ENCODE results near the gene LRRC71. TPM values are rescaled to one million over a fixed set of nuclear protein-coding genes. Genes with fewer than 3 reads are reported as not detected.

The LRRC71 gene
- 1 to 10 TPM in 1 of 4 donors, not detected in 3; 1.2 TPM for total RNA-seq

GRCh38 chr1:156920233-156921052, at the start of gene LRRC71:
LRRC71 (plus strand) TSS chr1:156920632; CDS start chr1:156920804, 172 bp downstream.
- Histone ChIP-seq H3K27ac (no peak within 1 kb of the TSS), H3K9me3 (no peaks in the 10 kb centered on the region), H3K27me3 (peaks cover 70% of the 10 kb centered on the region), H3K36me3 (no peaks in the 10 kb centered on the region), H3K4me1 (peaks cover 6 to 22% (median 20%) of the 10 kb centered on the region in 4 donors), H3K4me3 (peak within 1 kb of the TSS in 1 of 4 donors; percentile 29)
- DNase-seq = peak; percentile 79
- in situ Hi-C loops (cut with MboI; ENCODE audit: low pct_ligation_motif_present in 1 of 4, low pct_unique_long_range_greater_than_20kb in 1 of 4, low sequenced_read_pairs in 3 of 4) (no loop called here), intact Hi-C loops (cut with DNase I; ENCODE audit: low total_unique reads) (no loop called here)
- TF ChIP-seq CTCF (IDR thresholded peaks at IDR 0.05) (peak; percentile 64 to 86 (median 82)), EP300 (IDR thresholded peaks at IDR 0.05; ENCODE audit: low read depth) (no peak), POLR2AphosphoS5 (IDR thresholded peaks at IDR 0.05) (peak in 1 of 3 donors; percentile 14), POLR2A (IDR thresholded peaks at IDR 0.05) (no peak)
- 13% methylated on average over 71 of the region's 71 CpGs; no CpG with 5 or more reads in 1 of the 2 donors for WGBS, 2 donors (ENCODE audit: low coverage in 1 of 2)

GRCh38 chr1:156873659-156874058, 46.8 kb upstream of the LRRC71 start:
- Histone ChIP-seq H3K4me3 (no peak overlapping the region), H3K27me3 (peaks cover 16% of the 10 kb centered on the region), H3K9me3 (no peaks in the 10 kb centered on the region), H3K4me1 (no peaks in the 10 kb centered on the region), H3K36me3 (no peaks in the 10 kb centered on the region), H3K27ac (no peak overlapping the region)
- WGBS, 2 donors (ENCODE audit: low coverage in 1 of 2) = 95% methylated on average over 18 of the region's 18 CpGs; no CpG with 5 or more reads in 1 of the 2 donors
- TF ChIP-seq POLR2AphosphoS5 (IDR thresholded peaks at IDR 0.05) = no peak
- TF ChIP-seq POLR2A (IDR thresholded peaks at IDR 0.05) = no peak
- no peak for TF ChIP-seq EP300 (IDR thresholded peaks at IDR 0.05; ENCODE audit: low read depth)
- in situ Hi-C loops (cut with MboI; ENCODE audit: low pct_ligation_motif_present in 1 of 4, low pct_unique_long_range_greater_than_20kb in 1 of 4, low sequenced_read_pairs in 3 of 4) = loop anchor here in 2 of 4 donors (25.0 kb wide), 1 partner anchor 186 kb away; the partner anchor contains the start of gene NES (in 2 of the 2)
- no peak for DNase-seq
- intact Hi-C loops (cut with DNase I; ENCODE audit: low total_unique reads) = no loop called here

- no peaks in the 10 kb centered on the region for H3K36me3 ChIP-seq
- no peak overlapping the region for H3K4me3 ChIP-seq
- intact Hi-C loops (cut with DNase I; ENCODE audit: low total_unique reads) (no loop called here), in situ Hi-C loops (cut with MboI; ENCODE audit: low pct_ligation_motif_present in 1 of 4, low pct_unique_long_range_greater_than_20kb in 1 of 4, low sequenced_read_pairs in 3 of 4) (loop anchor here in 2 of 4 donors (25.0 kb wide), 1 partner anchor 187 kb away; the partner anchor contains the start of gene NES (in 2 of the 2))
- no peaks in the 10 kb centered on the region for H3K9me3 ChIP-seq
- WGBS, 2 donors (ENCODE audit: low coverage in 1 of 2) = 84% methylated on average over 5 of the region's 5 CpGs; no CpG with 5 or more reads in 1 of the 2 donors
- no peaks in the 10 kb centered on the region for H3K4me1 ChIP-seq
- no peak for DNase-seq
- H3K27ac ChIP-seq = no peak overlapping the region
- H3K27me3 ChIP-seq = peaks cover 16% of the 10 kb centered on the region
- TF ChIP-seq EP300 (IDR thresholded peaks at IDR 0.05; ENCODE audit: low read depth) = no peak
- TF ChIP-seq POLR2A (IDR thresholded peaks at IDR 0.05) = no peak
- no peak for TF ChIP-seq CTCF (IDR thresholded peaks at IDR 0.05)
- TF ChIP-seq POLR2AphosphoS5 (IDR thresholded peaks at IDR 0.05) = no peak
Measured at GRCh38 chr1:156874142-156874541, 46.3 kb upstream of the LRRC71 start.

GRCh38 chr1:156874572-156875340, 45.7 kb upstream of the LRRC71 start:
- in situ Hi-C loops (cut with MboI; ENCODE audit: low pct_ligation_motif_present in 1 of 4, low pct_unique_long_range_greater_than_20kb in 1 of 4, low sequenced_read_pairs in 3 of 4) = loop anchor here in 2 of 4 donors (25.0 kb wide), 1 partner anchor 187 kb away; the partner anchor contains the start of gene NES (in 2 of the 2)
- H3K4me1 ChIP-seq = no peaks in the 10 kb centered on the region

More at GRCh38 chr1:156874572-156875340, 45.7 kb upstream of the LRRC71 start:
- no peaks in the 10 kb centered on the region for H3K9me3 ChIP-seq
- peaks cover 16% of the 10 kb centered on the region for H3K27me3 ChIP-seq
- H3K27ac ChIP-seq = no peak overlapping the region
- TF ChIP-seq POLR2AphosphoS5 (IDR thresholded peaks at IDR 0.05) (no peak), CTCF (IDR thresholded peaks at IDR 0.05) (no peak)
- WGBS, 2 donors (ENCODE audit: low coverage in 1 of 2) = 78 to 94% methylated on average over 9 to 16 of the region's 16 CpGs
- H3K4me3 ChIP-seq = no peak overlapping the region
- H3K36me3 ChIP-seq = no peaks in the 10 kb centered on the region
- intact Hi-C loops (cut with DNase I; ENCODE audit: low total_unique reads) = no loop called here
- no peak for DNase-seq
